Endodermal cell (in vitro differentiated cells): ENCODE data around the gene CAMTA1. TPM values are rescaled to one million over a fixed set of nuclear protein-coding genes. Genes with fewer than 3 reads are reported as not detected.

Source experiments
- DNase-seq: peaks from one replicate; pipeline ENCODE4 v3.0.0-alpha.2; 2017
- H3K27ac ChIP-seq: 2 replicates; pipeline ENCODE4 v1.5.1; 2013; ENCODE audit warnings: mild to moderate bottlenecking, low read depth, low read length, moderate library complexity
- H3K27me3 ChIP-seq: 2 replicates; pipeline ENCODE4 v1.6.1; 2013; ENCODE audit warnings: mild to moderate bottlenecking, low read length, moderate library complexity; ENCODE audit not compliant: insufficient read depth, control insufficient read depth, poor library complexity, severe bottlenecking
- H3K36me3 ChIP-seq: 2 replicates; pipeline ENCODE4 v1.7.0; 2013; ENCODE audit warnings: mild to moderate bottlenecking, low read length, moderate library complexity; ENCODE audit not compliant: control insufficient read depth, insufficient read depth
- H3K4me1 ChIP-seq: one replicate; pipeline ENCODE4 v1.7.0; 2013; ENCODE audit warnings: low read length; ENCODE audit not compliant: control insufficient read depth, insufficient read depth
- H3K4me3 ChIP-seq: 2 replicates; pipeline ENCODE4 v1.5.1; 2013; ENCODE audit warnings: mild to moderate bottlenecking, low read length, moderate library complexity
- H3K9ac ChIP-seq: 2 replicates; pipeline ENCODE4 v1.6.1; 2013; ENCODE audit warnings: mild to moderate bottlenecking, low read length, moderate library complexity; ENCODE audit not compliant: poor library complexity, severe bottlenecking; ENCODE audit errors: extremely low read depth
- H3K9me3 ChIP-seq: 2 replicates; pipeline ENCODE4 v1.6.1; 2013; ENCODE audit warnings: mild to moderate bottlenecking, low read length, moderate library complexity; ENCODE audit not compliant: control insufficient read depth
- H3K27ac Mint-ChIP-seq: 2 replicates; pipeline ENCODE4 v1.8.0; 2020; ENCODE audit warnings: mixed read lengths
- H3K27me3 Mint-ChIP-seq: 2 replicates; pipeline ENCODE4 v1.8.0; 2021; ENCODE audit warnings: mild to moderate bottlenecking, mixed read lengths; ENCODE audit not compliant: insufficient read depth
- H3K36me3 Mint-ChIP-seq: 2 replicates; pipeline ENCODE4 v1.8.0; 2020; ENCODE audit warnings: low read depth, mixed read lengths
- H3K4me1 Mint-ChIP-seq: 2 replicates; pipeline ENCODE4 v1.8.0; 2020; ENCODE audit warnings: mixed read lengths
- H3K4me3 Mint-ChIP-seq: 2 replicates; pipeline ENCODE4 v1.8.0; 2020; ENCODE audit warnings: mild to moderate bottlenecking, moderate library complexity, mixed read lengths
- H3K9me3 Mint-ChIP-seq: 2 replicates; pipeline ENCODE4 v1.8.0; 2020; ENCODE audit warnings: mild to moderate bottlenecking, mixed read lengths
- WGBS, 2 experiments: methylation state at CpG; one replicate each; pipeline versions ENCODE4 v1.1.5 to v1.1.7; 2013; ENCODE audit warnings: missing lambda C conversion rate in 2 of 2, mixed read lengths in 1 of 2; ENCODE audit not compliant: insufficient coverage in 1 of 2, insufficient read length in 1 of 2; 5-methylcytosine and 5-hydroxymethylcytosine counted together
- total RNA-seq, 2 donors: library from RNA; stranded (reverse); fragmentation: NEBNext Ultra II Directional in 1 of 2; extraction: Animal tissue kit (Norgen Biotek cat#: 25700) in 1 of 2; gene quantifications; 2 replicates in 1 of 2; 3 replicates in 1 of 2; pipeline ENCODE4 v1.2.1, GENCODE V29; 2021
- TF ChIP-seq, protein P1 (sequence below): fragments of 200-600 bp; sonication (generic); conservative IDR thresholded peaks from 2 replicates; pipeline ENCODE4 v1.5.0; 2021; ENCODE audit warnings: antibody characterized with exemption, mild to moderate bottlenecking

CAMTA1 gene
- total RNA-seq, 2 donors from 2014 or later: 123 to 137 TPM

DNA sequence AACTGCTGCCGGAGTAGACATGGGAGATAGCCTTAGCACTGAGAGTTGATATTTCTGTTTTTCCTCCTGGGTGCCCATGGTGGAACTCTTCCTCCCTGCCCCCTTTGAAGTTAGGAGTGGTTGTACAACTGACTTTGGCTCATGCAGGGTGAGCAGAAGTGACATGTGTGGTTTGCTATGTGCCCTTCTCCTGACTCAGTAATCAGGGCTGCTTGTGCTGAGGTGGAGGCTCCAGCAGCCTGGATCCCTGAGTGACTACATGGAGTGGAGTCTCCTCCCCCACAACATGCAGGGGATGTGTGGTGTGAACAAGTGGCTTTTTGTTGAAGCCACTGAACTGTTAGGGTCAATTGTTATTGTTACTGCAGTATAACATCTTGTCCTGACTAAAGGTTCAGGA is 261.6 kb downstream of the CAMTA1 start:
- no peaks in the 10 kb centered on the region for H3K4me1 ChIP-seq
- WGBS, 2 experiments: 94 to 100% methylated on average over 1 of the region's 1 CpG
- TF ChIP-seq, protein P1, sequence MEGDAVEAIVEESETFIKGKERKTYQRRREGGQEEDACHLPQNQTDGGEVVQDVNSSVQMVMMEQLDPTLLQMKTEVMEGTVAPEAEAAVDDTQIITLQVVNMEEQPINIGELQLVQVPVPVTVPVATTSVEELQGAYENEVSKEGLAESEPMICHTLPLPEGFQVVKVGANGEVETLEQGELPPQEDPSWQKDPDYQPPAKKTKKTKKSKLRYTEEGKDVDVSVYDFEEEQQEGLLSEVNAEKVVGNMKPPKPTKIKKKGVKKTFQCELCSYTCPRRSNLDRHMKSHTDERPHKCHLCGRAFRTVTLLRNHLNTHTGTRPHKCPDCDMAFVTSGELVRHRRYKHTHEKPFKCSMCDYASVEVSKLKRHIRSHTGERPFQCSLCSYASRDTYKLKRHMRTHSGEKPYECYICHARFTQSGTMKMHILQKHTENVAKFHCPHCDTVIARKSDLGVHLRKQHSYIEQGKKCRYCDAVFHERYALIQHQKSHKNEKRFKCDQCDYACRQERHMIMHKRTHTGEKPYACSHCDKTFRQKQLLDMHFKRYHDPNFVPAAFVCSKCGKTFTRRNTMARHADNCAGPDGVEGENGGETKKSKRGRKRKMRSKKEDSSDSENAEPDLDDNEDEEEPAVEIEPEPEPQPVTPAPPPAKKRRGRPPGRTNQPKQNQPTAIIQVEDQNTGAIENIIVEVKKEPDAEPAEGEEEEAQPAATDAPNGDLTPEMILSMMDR: no peak

DNA sequence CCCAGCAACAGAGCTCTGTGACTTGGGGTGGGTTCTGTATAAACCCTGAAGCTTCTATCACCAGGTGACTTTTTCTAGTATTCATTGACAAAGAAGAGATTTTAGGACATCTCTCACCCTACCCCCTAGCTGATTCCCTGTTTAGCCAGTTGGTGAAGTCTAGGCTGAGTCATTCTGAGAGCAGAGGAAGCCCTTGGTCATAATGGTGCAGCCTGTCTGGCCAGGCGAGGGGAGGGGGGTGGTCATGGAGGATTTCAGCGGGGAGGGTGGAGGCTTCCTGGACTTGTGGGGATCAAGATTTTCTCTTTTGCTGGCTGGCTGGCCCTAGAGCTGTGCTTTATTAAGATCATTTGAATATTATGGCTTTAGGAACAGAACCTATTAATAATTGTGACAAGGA is 262.6 kb downstream of the CAMTA1 start:
- no peak overlapping the region for H3K9ac ChIP-seq
- H3K4me3 Mint-ChIP-seq: no peak overlapping the region

More for the DNA sequence above, 261.6 kb downstream of the CAMTA1 start:
- H3K4me1 Mint-ChIP-seq: peaks cover 3% of the 10 kb centered on the region
- H3K27me3 ChIP-seq: no peaks in the 10 kb centered on the region
- H3K27me3 Mint-ChIP-seq: no peaks in the 10 kb centered on the region
- no peak overlapping the region for H3K4me3 Mint-ChIP-seq
- no peaks in the 10 kb centered on the region for H3K36me3 Mint-ChIP-seq
- no peak overlapping the region for H3K4me3 ChIP-seq
- no peaks in the 10 kb centered on the region for H3K9me3 ChIP-seq
- H3K27ac ChIP-seq: no peak overlapping the region
- H3K36me3 ChIP-seq: no peaks in the 10 kb centered on the region
- no peak overlapping the region for H3K27ac Mint-ChIP-seq
- DNase-seq: peak; percentile 27
- H3K9ac ChIP-seq: no peak overlapping the region
- H3K9me3 Mint-ChIP-seq: no peaks in the 10 kb centered on the region

DNA sequence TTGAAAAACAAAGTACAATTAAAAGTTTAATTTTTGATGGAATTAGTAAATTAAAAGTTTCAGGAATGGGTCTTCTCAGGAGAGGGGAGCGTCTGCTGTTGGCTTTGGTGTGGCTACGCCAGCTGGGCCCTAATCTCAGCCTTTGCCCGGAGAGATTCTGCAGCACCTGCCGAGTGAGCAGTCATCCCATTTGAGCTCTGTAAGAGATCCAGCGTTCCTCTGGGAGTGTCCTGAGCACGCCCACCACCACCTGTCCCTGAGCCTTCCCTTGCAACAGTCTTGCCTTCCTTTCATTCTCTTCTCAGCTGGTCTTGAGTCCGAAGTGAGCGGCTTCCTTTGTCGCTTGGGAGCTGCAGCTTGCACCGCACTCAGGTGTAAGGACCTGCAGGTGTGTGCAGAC is 263.1 kb downstream of the CAMTA1 start:
- no peaks in the 10 kb centered on the region for H3K36me3 Mint-ChIP-seq
- no peak overlapping the region for H3K4me3 ChIP-seq
- WGBS, 2 experiments: 89 to 93% methylated on average over 9 to 10 of the region's 10 CpGs
- H3K27me3 ChIP-seq: no peaks in the 10 kb centered on the region
- peak; percentile 38 for DNase-seq
- no peaks in the 10 kb centered on the region for H3K9me3 Mint-ChIP-seq
- no peak overlapping the region for H3K27ac Mint-ChIP-seq
- no peak overlapping the region for H3K27ac ChIP-seq
- TF ChIP-seq, protein P1: no peak
- H3K4me3 Mint-ChIP-seq: no peak overlapping the region
- no peaks in the 10 kb centered on the region for H3K9me3 ChIP-seq
- H3K27me3 Mint-ChIP-seq: no peaks in the 10 kb centered on the region
- no peaks in the 10 kb centered on the region for H3K4me1 ChIP-seq
- no peak overlapping the region for H3K9ac ChIP-seq
- H3K36me3 ChIP-seq: no peaks in the 10 kb centered on the region
- H3K4me1 Mint-ChIP-seq: peaks cover 3% of the 10 kb centered on the region

More for the DNA sequence above, 262.6 kb downstream of the CAMTA1 start:
- Mint-ChIP-seq H3K4me1 (peaks cover 3% of the 10 kb centered on the region), H3K36me3 (no peaks in the 10 kb centered on the region), H3K27ac (no peak overlapping the region), H3K27me3 (no peaks in the 10 kb centered on the region), H3K9me3 (no peaks in the 10 kb centered on the region)
- Histone ChIP-seq H3K4me1 (no peaks in the 10 kb centered on the region), H3K9me3 (no peaks in the 10 kb centered on the region), H3K36me3 (no peaks in the 10 kb centered on the region), H3K27me3 (no peaks in the 10 kb centered on the region), H3K4me3 (no peak overlapping the region), H3K27ac (no peak overlapping the region)
- DNase-seq: peak; percentile 32
- TF ChIP-seq, protein P1: no peak
- 85% methylated on average over 2 of the region's 2 CpGs; no CpG with 5 or more reads in 1 of the 2 experiments for WGBS, 2 experiments
